WTC11 (cell line): ENCODE measurements around the gene CACHD1.

Experiments used
- CREB1 ChIP-seq: sonication (generic); formaldehyde crosslinking; IDR thresholded peaks from 2 replicates; pipeline ENCODE4 v1.8.0; 2023; ENCODE audit warnings: mild to moderate bottlenecking, missing genetic modification reagents
- CTCF ChIP-seq: fragments of 200-600 bp; IDR thresholded peaks from 2 replicates; pipeline ENCODE4 v1.8.0; 2022; ENCODE audit warnings: antibody characterized with exemption
- FOXK1 ChIP-seq: sonication (generic); formaldehyde crosslinking; IDR thresholded peaks from 2 replicates; pipeline ENCODE4 v1.8.0; 2022; ENCODE audit warnings: mild to moderate bottlenecking, moderate library complexity, missing genetic modification reagents
- PRRX2 ChIP-seq: fragments of 250-450 bp; sonication (Bioruptor Pico); IDR thresholded peaks from 2 replicates; pipeline ENCODE4 v1.8.0; 2021; ENCODE audit warnings: mild to moderate bottlenecking
- SMAD4 ChIP-seq: sonication (generic); formaldehyde crosslinking; IDR thresholded peaks from 2 replicates; pipeline ENCODE4 v1.8.0; 2022; ENCODE audit warnings: mild to moderate bottlenecking, missing genetic modification reagents
- ZNF138 ChIP-seq: sonication (generic); formaldehyde crosslinking; conservative IDR thresholded peaks from 2 replicates; pipeline ENCODE4 v1.8.1; 2022; ENCODE audit warnings: mild to moderate bottlenecking, moderate library complexity, missing genetic modification reagents
- TF ChIP-seq, protein P1 (sequence below): sonication (generic); formaldehyde crosslinking; conservative IDR thresholded peaks from 2 replicates; pipeline ENCODE4 v1.8.1; 2023; ENCODE audit warnings: mild to moderate bottlenecking, low read depth, missing genetic modification reagents, moderate library complexity
- TF ChIP-seq, protein P2 (sequence below): sonication (generic); formaldehyde crosslinking; IDR thresholded peaks from 2 replicates; pipeline ENCODE4 v1.8.0; 2022; ENCODE audit warnings: mild to moderate bottlenecking, missing genetic modification reagents

GRCh38 chr1:64513545-64513944, 43.6 kb downstream of the CACHD1 start:
- TF ChIP-seq CTCF = no peak
- no peak for TF ChIP-seq FOXK1
- TF ChIP-seq, protein P1, sequence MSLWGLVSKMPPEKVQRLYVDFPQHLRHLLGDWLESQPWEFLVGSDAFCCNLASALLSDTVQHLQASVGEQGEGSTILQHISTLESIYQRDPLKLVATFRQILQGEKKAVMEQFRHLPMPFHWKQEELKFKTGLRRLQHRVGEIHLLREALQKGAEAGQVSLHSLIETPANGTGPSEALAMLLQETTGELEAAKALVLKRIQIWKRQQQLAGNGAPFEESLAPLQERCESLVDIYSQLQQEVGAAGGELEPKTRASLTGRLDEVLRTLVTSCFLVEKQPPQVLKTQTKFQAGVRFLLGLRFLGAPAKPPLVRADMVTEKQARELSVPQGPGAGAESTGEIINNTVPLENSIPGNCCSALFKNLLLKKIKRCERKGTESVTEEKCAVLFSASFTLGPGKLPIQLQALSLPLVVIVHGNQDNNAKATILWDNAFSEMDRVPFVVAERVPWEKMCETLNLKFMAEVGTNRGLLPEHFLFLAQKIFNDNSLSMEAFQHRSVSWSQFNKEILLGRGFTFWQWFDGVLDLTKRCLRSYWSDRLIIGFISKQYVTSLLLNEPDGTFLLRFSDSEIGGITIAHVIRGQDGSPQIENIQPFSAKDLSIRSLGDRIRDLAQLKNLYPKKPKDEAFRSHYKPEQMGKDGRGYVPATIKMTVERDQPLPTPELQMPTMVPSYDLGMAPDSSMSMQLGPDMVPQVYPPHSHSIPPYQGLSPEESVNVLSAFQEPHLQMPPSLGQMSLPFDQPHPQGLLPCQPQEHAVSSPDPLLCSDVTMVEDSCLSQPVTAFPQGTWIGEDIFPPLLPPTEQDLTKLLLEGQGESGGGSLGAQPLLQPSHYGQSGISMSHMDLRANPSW (CRISPR knock-in tag) = no peak
- no peak for TF ChIP-seq PRRX2 (CRISPR knock-in tag)
- TF ChIP-seq SMAD4 (CRISPR knock-in tag) = no peak
- TF ChIP-seq ZNF138 = no peak
- no peak for TF ChIP-seq CREB1 (CRISPR knock-in tag)
- TF ChIP-seq, protein P2, sequence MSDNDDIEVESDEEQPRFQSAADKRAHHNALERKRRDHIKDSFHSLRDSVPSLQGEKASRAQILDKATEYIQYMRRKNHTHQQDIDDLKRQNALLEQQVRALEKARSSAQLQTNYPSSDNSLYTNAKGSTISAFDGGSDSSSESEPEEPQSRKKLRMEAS (CRISPR knock-in tag) = no peak
